ENCODE data around the gene SRRM4. TPM values are rescaled to one million over a fixed set of nuclear protein-coding genes. Genes with fewer than 3 reads are reported as not detected.

The SRRM4 gene
- total RNA-seq, 1 donor: not detected

- H3K27ac ChIP-seq (ENCODE audit: low read depth, low read length): no peak overlapping the region
- no peak overlapping the region for H3K4me2 ChIP-seq (ENCODE audit: insufficient read depth, low read length)
- no peak for TF ChIP-seq CTCF (IDR thresholded peaks at IDR 0.05; ENCODE audit: extremely low read depth, low read depth, low read length)
These were observed 961 bp downstream of the SRRM4 start for GRCh38 chr12:118982302-118982701.

GRCh38 chr12:118982984-118983761, 1.8 kb downstream of the SRRM4 start:
- Histone ChIP-seq H3K9me3 (ENCODE audit: low read depth, low read length) (no peaks in the 10 kb centered on the region), H3K27me3 (ENCODE audit: insufficient read depth, low read length) (no peaks in the 10 kb centered on the region), H3K4me3 (ENCODE audit: insufficient read depth, low read length) (no peak overlapping the region), H3K36me3 (ENCODE audit: insufficient read depth, low read length) (no peaks in the 10 kb centered on the region), H3K4me2 (ENCODE audit: insufficient read depth, low read length) (no peak overlapping the region), H4K20me1 (ENCODE audit: insufficient read depth, low read length) (no peaks in the 10 kb centered on the region), H3K4me1 (ENCODE audit: insufficient read depth, low read length) (no peaks in the 10 kb centered on the region), H3K79me2 (ENCODE audit: insufficient read depth, low read length) (no peaks in the 10 kb centered on the region), H2AFZ (ENCODE audit: low read length) (no peak overlapping the region), H3K27ac (ENCODE audit: low read depth, low read length) (no peak overlapping the region)
- TF ChIP-seq CTCF (IDR thresholded peaks at IDR 0.05; ENCODE audit: extremely low read depth, low read depth, low read length): no peak
- no peak for DNase-seq (ENCODE audit: insufficient read length, low spot score, missing footprints)

More at GRCh38 chr12:118982302-118982701, 961 bp downstream of the SRRM4 start:
- Histone ChIP-seq H2AFZ (ENCODE audit: low read length) (no peak overlapping the region), H3K4me1 (ENCODE audit: insufficient read depth, low read length) (no peaks in the 10 kb centered on the region), H4K20me1 (ENCODE audit: insufficient read depth, low read length) (no peaks in the 10 kb centered on the region), H3K9me3 (ENCODE audit: low read depth, low read length) (no peaks in the 10 kb centered on the region), H3K4me3 (ENCODE audit: insufficient read depth, low read length) (no peak overlapping the region), H3K36me3 (ENCODE audit: insufficient read depth, low read length) (no peaks in the 10 kb centered on the region), H3K79me2 (ENCODE audit: insufficient read depth, low read length) (no peaks in the 10 kb centered on the region), H3K27me3 (ENCODE audit: insufficient read depth, low read length) (no peaks in the 10 kb centered on the region)
- no peak for DNase-seq (ENCODE audit: insufficient read length, low spot score, missing footprints)

- H3K4me3 ChIP-seq (ENCODE audit: insufficient read depth, low read length): no peak overlapping the region
- H3K27me3 ChIP-seq (ENCODE audit: insufficient read depth, low read length): no peaks in the 10 kb centered on the region
- no peak overlapping the region for H2AFZ ChIP-seq (ENCODE audit: low read length)
- no peak for DNase-seq (ENCODE audit: insufficient read length, low spot score, missing footprints)
- H3K36me3 ChIP-seq (ENCODE audit: insufficient read depth, low read length): no peaks in the 10 kb centered on the region
- H3K4me1 ChIP-seq (ENCODE audit: insufficient read depth, low read length): no peaks in the 10 kb centered on the region
- H3K9me3 ChIP-seq (ENCODE audit: low read depth, low read length): no peaks in the 10 kb centered on the region
- no peak overlapping the region for H3K4me2 ChIP-seq (ENCODE audit: insufficient read depth, low read length)
- H3K27ac ChIP-seq (ENCODE audit: low read depth, low read length): no peak overlapping the region
- H3K79me2 ChIP-seq (ENCODE audit: insufficient read depth, low read length): no peaks in the 10 kb centered on the region
- H4K20me1 ChIP-seq (ENCODE audit: insufficient read depth, low read length): no peaks in the 10 kb centered on the region
- no peak for TF ChIP-seq CTCF (IDR thresholded peaks at IDR 0.05; ENCODE audit: extremely low read depth, low read depth, low read length)
These were observed 3.0 kb downstream of the SRRM4 start for GRCh38 chr12:118984161-118984943.

- H2AFZ ChIP-seq (ENCODE audit: low read length): no peak overlapping the region
- H3K9me3 ChIP-seq (ENCODE audit: low read depth, low read length): no peaks in the 10 kb centered on the region
- no peak for DNase-seq (ENCODE audit: insufficient read length, low spot score, missing footprints)
- no peak overlapping the region for H3K4me2 ChIP-seq (ENCODE audit: insufficient read depth, low read length)
- H3K4me3 ChIP-seq (ENCODE audit: insufficient read depth, low read length): no peak overlapping the region
- H4K20me1 ChIP-seq (ENCODE audit: insufficient read depth, low read length): no peaks in the 10 kb centered on the region
- H3K4me1 ChIP-seq (ENCODE audit: insufficient read depth, low read length): no peaks in the 10 kb centered on the region
- H3K79me2 ChIP-seq (ENCODE audit: insufficient read depth, low read length): no peaks in the 10 kb centered on the region
- H3K27me3 ChIP-seq (ENCODE audit: insufficient read depth, low read length): no peaks in the 10 kb centered on the region
- no peak overlapping the region for H3K27ac ChIP-seq (ENCODE audit: low read depth, low read length)
- no peaks in the 10 kb centered on the region for H3K36me3 ChIP-seq (ENCODE audit: insufficient read depth, low read length)
- TF ChIP-seq CTCF (IDR thresholded peaks at IDR 0.05; ENCODE audit: extremely low read depth, low read depth, low read length): no peak
These were observed 4.7 kb downstream of the SRRM4 start for GRCh38 chr12:118986050-118986449.

All from osteoblast (primary cell).